Endodermal cell (in vitro differentiated cells): Measurements from ENCODE around the gene SYT17. TPM values are rescaled to one million over a fixed set of nuclear protein-coding genes. Genes with fewer than 3 reads are reported as not detected.

Experiments
- DNase-seq: peaks from one replicate; pipeline ENCODE4 v3.0.0-alpha.2; 2017
- H3K27ac ChIP-seq: 2 replicates; pipeline ENCODE4 v1.5.1; 2013; ENCODE audit warnings: mild to moderate bottlenecking, low read depth, low read length, moderate library complexity
- H3K27me3 ChIP-seq: 2 replicates; pipeline ENCODE4 v1.6.1; 2013; ENCODE audit warnings: mild to moderate bottlenecking, low read length, moderate library complexity; ENCODE audit not compliant: insufficient read depth, control insufficient read depth, poor library complexity, severe bottlenecking
- H3K36me3 ChIP-seq: 2 replicates; pipeline ENCODE4 v1.7.0; 2013; ENCODE audit warnings: mild to moderate bottlenecking, low read length, moderate library complexity; ENCODE audit not compliant: control insufficient read depth, insufficient read depth
- H3K4me1 ChIP-seq: one replicate; pipeline ENCODE4 v1.7.0; 2013; ENCODE audit warnings: low read length; ENCODE audit not compliant: control insufficient read depth, insufficient read depth
- H3K4me3 ChIP-seq: 2 replicates; pipeline ENCODE4 v1.5.1; 2013; ENCODE audit warnings: mild to moderate bottlenecking, low read length, moderate library complexity
- H3K9ac ChIP-seq: 2 replicates; pipeline ENCODE4 v1.6.1; 2013; ENCODE audit warnings: mild to moderate bottlenecking, low read length, moderate library complexity; ENCODE audit not compliant: poor library complexity, severe bottlenecking; ENCODE audit errors: extremely low read depth
- H3K9me3 ChIP-seq: 2 replicates; pipeline ENCODE4 v1.6.1; 2013; ENCODE audit warnings: mild to moderate bottlenecking, low read length, moderate library complexity; ENCODE audit not compliant: control insufficient read depth
- H3K27ac Mint-ChIP-seq: 2 replicates; pipeline ENCODE4 v1.8.0; 2020; ENCODE audit warnings: mixed read lengths
- H3K27me3 Mint-ChIP-seq: 2 replicates; pipeline ENCODE4 v1.8.0; 2021; ENCODE audit warnings: mild to moderate bottlenecking, mixed read lengths; ENCODE audit not compliant: insufficient read depth
- H3K36me3 Mint-ChIP-seq: 2 replicates; pipeline ENCODE4 v1.8.0; 2020; ENCODE audit warnings: low read depth, mixed read lengths
- H3K4me1 Mint-ChIP-seq: 2 replicates; pipeline ENCODE4 v1.8.0; 2020; ENCODE audit warnings: mixed read lengths
- H3K4me3 Mint-ChIP-seq: 2 replicates; pipeline ENCODE4 v1.8.0; 2020; ENCODE audit warnings: mild to moderate bottlenecking, moderate library complexity, mixed read lengths
- H3K9me3 Mint-ChIP-seq: 2 replicates; pipeline ENCODE4 v1.8.0; 2020; ENCODE audit warnings: mild to moderate bottlenecking, mixed read lengths
- CTCF ChIP-seq: fragments of 200-600 bp; sonication (generic); conservative IDR thresholded peaks from 2 replicates; pipeline ENCODE4 v1.5.0; 2021; ENCODE audit warnings: antibody characterized with exemption, mild to moderate bottlenecking
- WGBS, 2 experiments: methylation state at CpG; one replicate each; pipeline versions ENCODE4 v1.1.5 to v1.1.7; 2013; ENCODE audit warnings: missing lambda C conversion rate in 2 of 2, mixed read lengths in 1 of 2; ENCODE audit not compliant: insufficient coverage in 1 of 2, insufficient read length in 1 of 2; 5-methylcytosine and 5-hydroxymethylcytosine counted together
- total RNA-seq, 2 donors: library from RNA; stranded (reverse); fragmentation: NEBNext Ultra II Directional in 1 of 2; extraction: Animal tissue kit (Norgen Biotek cat#: 25700) in 1 of 2; gene quantifications; 2 replicates in 1 of 2; 3 replicates in 1 of 2; pipeline ENCODE4 v1.2.1, GENCODE V29; 2021

SYT17 gene
- total RNA-seq, 2 donors from 2014 or later = 11.2 to 11.5 TPM

- TF ChIP-seq CTCF = no peak
- Histone ChIP-seq H3K9me3 (peaks cover 16% of the 10 kb centered on the region), H3K27ac (no peak within 1 kb of the TSS), H3K9ac (no peak within 1 kb of the TSS), H3K4me1 (peaks cover 19% of the 10 kb centered on the region), H3K4me3 (peak within 1 kb of the TSS; percentile 51), H3K27me3 (no peaks in the 10 kb centered on the region), H3K36me3 (no peaks in the 10 kb centered on the region)
- H3K27me3 Mint-ChIP-seq = no peaks in the 10 kb centered on the region
- no peak for DNase-seq
- no peak within 1 kb of the TSS for H3K4me3 Mint-ChIP-seq
- H3K27ac Mint-ChIP-seq = no peak within 1 kb of the TSS
- no peaks in the 10 kb centered on the region for H3K36me3 Mint-ChIP-seq
- H3K4me1 Mint-ChIP-seq = peaks cover 31% of the 10 kb centered on the region
- H3K9me3 Mint-ChIP-seq = peaks cover 1% of the 10 kb centered on the region
- 90 to 100% methylated on average over 2 of the region's 2 CpGs for WGBS, 2 experiments
Observed at GRCh38 chr16:19285431-19285830, 117.4 kb downstream of the SYT17 start, which contains the start of gene CLEC19A. Gene CLEC19A (plus strand): TSS chr16:19285731. CDS start chr16:19285852, 121 bp downstream.

GRCh38 chr16:19286827-19287226 lies 118.8 kb downstream of the SYT17 start:
- peak overlapping the region; percentile 45 for H3K27ac Mint-ChIP-seq
- TF ChIP-seq CTCF = peak; percentile 54

GRCh38 chr16:19287241-19287640 lies 119.2 kb downstream of the SYT17 start:
- Mint-ChIP-seq H3K27me3 (no peaks in the 10 kb centered on the region), H3K4me1 (peaks cover 47% of the 10 kb centered on the region), H3K9me3 (peaks cover 1% of the 10 kb centered on the region), H3K27ac (peak overlapping the region; percentile 45), H3K4me3 (no peak overlapping the region), H3K36me3 (no peaks in the 10 kb centered on the region)
- Histone ChIP-seq H3K27ac (no peak overlapping the region), H3K27me3 (no peaks in the 10 kb centered on the region), H3K9ac (no peak overlapping the region), H3K36me3 (no peaks in the 10 kb centered on the region), H3K4me3 (peak overlapping the region; percentile 63), H3K4me1 (peaks cover 28% of the 10 kb centered on the region), H3K9me3 (peaks cover 16% of the 10 kb centered on the region)
- WGBS, 2 experiments = 85 to 87% methylated on average over 4 of the region's 4 CpGs
- DNase-seq = no peak
- TF ChIP-seq CTCF = no peak

More at GRCh38 chr16:19286827-19287226, 118.8 kb downstream of the SYT17 start:
- H3K9me3 ChIP-seq = peaks cover 16% of the 10 kb centered on the region
- H3K27me3 ChIP-seq = no peaks in the 10 kb centered on the region
- H3K36me3 Mint-ChIP-seq = no peaks in the 10 kb centered on the region
- peak overlapping the region; percentile 63 for H3K4me3 ChIP-seq
- H3K4me3 Mint-ChIP-seq = no peak overlapping the region
- peaks cover 43% of the 10 kb centered on the region for H3K4me1 Mint-ChIP-seq
- WGBS, 2 experiments = 100% methylated on average over 1 of the region's 2 CpGs
- no peak overlapping the region for H3K27ac ChIP-seq
- no peaks in the 10 kb centered on the region for H3K36me3 ChIP-seq
- H3K9ac ChIP-seq = no peak overlapping the region
- H3K9me3 Mint-ChIP-seq = peaks cover 1% of the 10 kb centered on the region
- H3K27me3 Mint-ChIP-seq = no peaks in the 10 kb centered on the region
- peaks cover 23% of the 10 kb centered on the region for H3K4me1 ChIP-seq
- DNase-seq = no peak
